Vagina (tissue), 2 donors: ENCODE measurements around the gene SPSB3.

Experiments used
- CTCF ChIP-seq, 3 experiments: fragments of 450-650 bp in 2 of 3; fragments of 200-600 bp in 1 of 3; sonication (generic) in 1 of 3; IDR thresholded peaks; one replicate each; pipeline ENCODE4 v1.5.1; 2017 to 2019; ENCODE audit warnings: antibody characterized with exemption in 3 of 3, mild to moderate bottlenecking in 2 of 3, moderate library complexity in 2 of 3
- POLR2A ChIP-seq, 2 donors: fragments of 450-650 bp; IDR thresholded peaks; one replicate each; pipeline ENCODE4 v1.6.1; 2017; ENCODE audit warnings: antibody characterized with exemption in 2 of 2, mild to moderate bottlenecking in 2 of 2, moderate library complexity in 2 of 2

- TF ChIP-seq CTCF (IDR thresholded peaks at IDR 0.05) (no peak), POLR2A (IDR thresholded peaks at IDR 0.05) (no peak)
Observed at GRCh38 chr16:1787322-1788094, 5.1 kb upstream of the SPSB3 start.
